Mucosa of stomach (tissue), 1 donor: ENCODE data around the gene ACSL1.

Source experiments
- H3K27me3 ChIP-seq: one replicate; pipeline ENCODE4 v1.7.0; 2013; ENCODE audit warnings: mild to moderate bottlenecking, low read length; ENCODE audit not compliant: control insufficient read depth, insufficient read depth
- H3K36me3 ChIP-seq: one replicate; pipeline ENCODE4 v1.7.0; 2013; ENCODE audit warnings: low read length; ENCODE audit not compliant: control insufficient read depth, insufficient read depth
- H3K4me1 ChIP-seq: one replicate; pipeline ENCODE4 v1.7.0; 2013; ENCODE audit warnings: mild to moderate bottlenecking, low read length; ENCODE audit not compliant: control insufficient read depth, insufficient read depth
- H3K4me3 ChIP-seq: one replicate; pipeline ENCODE4 v1.7.0; 2013; ENCODE audit warnings: low read length
- H3K9ac ChIP-seq: one replicate; pipeline ENCODE4 v1.7.0; 2013; ENCODE audit warnings: mild to moderate bottlenecking, low read length, moderate library complexity
- H3K9me3 ChIP-seq: one replicate; pipeline ENCODE4 v1.7.0; 2013; ENCODE audit warnings: mild to moderate bottlenecking, low read length, moderate library complexity; ENCODE audit not compliant: control insufficient read depth
- donor health status: Pancreatic carcinoma.

Gene ACSL1

DNA sequence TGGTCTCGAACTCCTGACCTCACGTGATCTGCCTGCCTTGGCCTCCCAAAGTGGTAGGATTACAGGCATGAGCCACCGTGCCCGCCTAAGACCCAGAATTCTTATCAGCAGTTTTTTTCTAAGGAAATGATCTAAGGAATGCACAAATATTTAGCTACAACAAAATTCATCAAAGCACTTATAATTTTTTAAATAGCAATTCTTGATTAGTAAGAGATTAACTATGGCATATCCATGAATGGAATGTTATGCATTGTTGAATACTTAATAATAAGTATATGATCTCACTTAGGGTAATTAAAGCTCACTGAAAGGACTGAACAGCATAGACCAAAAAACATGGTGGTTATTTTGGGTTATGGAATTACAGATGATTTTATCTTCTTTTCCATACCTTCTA lies 110.2 kb downstream of the ACSL1 start:
- no peak overlapping the region for H3K4me3 ChIP-seq
- no peaks in the 10 kb centered on the region for H3K27me3 ChIP-seq
- H3K9me3 ChIP-seq = no peaks in the 10 kb centered on the region
- H3K4me1 ChIP-seq = no peaks in the 10 kb centered on the region
- no peak overlapping the region for H3K9ac ChIP-seq
- no peaks in the 10 kb centered on the region for H3K36me3 ChIP-seq

DNA sequence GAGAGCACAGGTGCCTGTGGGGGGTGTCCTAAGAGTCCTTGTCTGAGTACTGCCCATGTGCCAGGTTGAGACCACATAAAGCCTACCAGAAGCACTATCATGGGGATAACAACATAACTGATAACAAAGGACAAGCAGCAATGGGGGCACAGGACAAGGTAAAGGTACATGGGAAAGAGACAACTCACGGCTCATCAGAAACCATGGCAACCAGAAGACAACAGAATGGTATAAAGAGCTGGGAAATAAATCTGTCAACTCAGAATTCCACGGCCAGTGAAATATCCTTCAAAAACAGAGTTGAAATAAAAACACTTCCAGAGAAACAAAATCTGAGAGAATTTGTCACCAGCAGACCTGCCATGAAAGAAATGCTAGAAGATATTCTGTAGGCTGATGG lies 111.9 kb downstream of the ACSL1 start:
- no peaks in the 10 kb centered on the region for H3K9me3 ChIP-seq
- H3K36me3 ChIP-seq = no peaks in the 10 kb centered on the region
- no peaks in the 10 kb centered on the region for H3K27me3 ChIP-seq
- no peak overlapping the region for H3K9ac ChIP-seq
- H3K4me3 ChIP-seq = no peak overlapping the region
- no peaks in the 10 kb centered on the region for H3K4me1 ChIP-seq

DNA sequence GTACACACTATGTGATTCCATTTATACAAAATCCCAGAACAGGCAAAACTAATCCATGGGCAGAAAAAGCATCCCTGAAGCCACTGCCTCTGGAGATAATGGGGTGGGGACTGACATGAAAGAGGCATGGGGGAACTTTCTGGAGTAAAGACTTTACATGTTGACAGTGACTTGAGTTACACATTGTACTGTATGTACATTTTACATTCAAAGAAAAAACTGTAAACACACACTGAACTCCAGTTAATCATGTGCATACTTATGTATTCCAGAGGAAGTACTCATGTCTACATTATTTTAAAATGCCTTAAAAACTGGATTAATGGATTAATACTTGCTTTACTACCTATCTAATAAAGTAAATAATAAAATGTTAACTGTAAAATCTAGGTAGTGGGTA lies 113.4 kb downstream of the ACSL1 start:
- H3K9ac ChIP-seq = no peak overlapping the region
- no peaks in the 10 kb centered on the region for H3K9me3 ChIP-seq
- no peaks in the 10 kb centered on the region for H3K27me3 ChIP-seq
- no peak overlapping the region for H3K4me3 ChIP-seq
- no peaks in the 10 kb centered on the region for H3K4me1 ChIP-seq
- H3K36me3 ChIP-seq = no peaks in the 10 kb centered on the region

DNA sequence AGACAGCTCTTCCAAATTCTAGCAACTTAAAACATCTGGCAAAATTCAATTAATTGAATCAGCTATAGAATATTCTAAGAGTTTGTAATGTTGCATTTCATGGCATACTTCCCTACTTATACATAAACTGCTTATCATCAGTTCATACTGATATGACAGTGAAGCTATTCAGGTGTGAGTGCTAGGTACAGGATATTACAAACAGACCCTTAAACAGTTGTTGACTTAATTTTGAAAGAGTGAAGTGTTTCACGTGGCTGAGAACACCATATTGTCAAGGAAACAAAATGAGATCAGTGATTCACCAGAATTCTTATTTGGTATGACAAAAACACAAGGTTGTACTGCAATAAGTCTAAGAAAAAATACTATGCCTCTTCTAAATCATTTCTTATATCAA lies 119.3 kb downstream of the ACSL1 start:
- Histone ChIP-seq H3K9me3 (no peaks in the 10 kb centered on the region), H3K27me3 (no peaks in the 10 kb centered on the region), H3K4me3 (no peak overlapping the region), H3K4me1 (no peaks in the 10 kb centered on the region), H3K9ac (no peak overlapping the region), H3K36me3 (no peaks in the 10 kb centered on the region)

DNA sequence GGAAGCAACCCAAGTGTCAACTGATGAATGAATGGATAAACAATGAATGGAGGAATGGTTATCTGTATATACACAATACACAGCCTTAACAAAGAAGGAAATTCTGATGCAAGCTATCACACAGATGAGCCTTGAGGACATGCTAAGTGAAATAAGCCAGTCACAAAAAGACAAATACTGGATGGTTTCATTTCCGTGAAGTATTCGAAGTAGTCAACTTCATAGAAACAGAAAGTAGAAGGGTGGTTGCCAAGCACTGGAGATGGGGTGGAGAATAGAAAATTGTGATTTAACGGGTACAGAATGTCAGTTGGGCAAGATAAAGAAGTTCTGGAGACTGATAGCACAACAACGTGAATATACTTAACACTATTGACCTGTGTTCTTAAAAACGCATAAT lies 120.1 kb downstream of the ACSL1 start:
- H3K9me3 ChIP-seq = no peaks in the 10 kb centered on the region
- no peaks in the 10 kb centered on the region for H3K4me1 ChIP-seq
- H3K36me3 ChIP-seq = no peaks in the 10 kb centered on the region
- no peaks in the 10 kb centered on the region for H3K27me3 ChIP-seq
- no peak overlapping the region for H3K9ac ChIP-seq
- no peak overlapping the region for H3K4me3 ChIP-seq
